SK-N-DZ (cell line): ENCODE measurements around the gene PRICKLE2.
"Not testable (repeated sequence)": the region's sequence is repeated elsewhere in the genome, so short reads cannot be mapped to it uniquely, and the experiment has no call there.

Experiments
- DNase-seq: peaks from one replicate; pipeline ENCODE4 v3.0.0-alpha.2; 2015; ENCODE audit warnings: low spot score

PRICKLE2 gene

GRCh38 chr3:64103131-64103530 is 122.1 kb downstream of the PRICKLE2 start:
- DNase-seq = no peak

- DNase-seq = no peak
Observed at GRCh38 chr3:64102147-64102546, 123.1 kb downstream of the PRICKLE2 start.

- DNase-seq = no peak
Observed at GRCh38 chr3:64099316-64099715, 126.0 kb downstream of the PRICKLE2 start.

GRCh38 chr3:64098670-64099069 is 126.6 kb downstream of the PRICKLE2 start:
- no peak for DNase-seq

GRCh38 chr3:64097920-64098319 is 127.3 kb downstream of the PRICKLE2 start:
- DNase-seq = no peak

GRCh38 chr3:64095802-64096201 is 129.5 kb downstream of the PRICKLE2 start:
- DNase-seq = no peak

- no peak for DNase-seq
Observed at GRCh38 chr3:64094713-64095079, 130.6 kb downstream of the PRICKLE2 start.

GRCh38 chr3:64093825-64094712 is 131.2 kb downstream of the PRICKLE2 start:
- DNase-seq = no peak

GRCh38 chr3:64093211-64093610 is 132.1 kb downstream of the PRICKLE2 start:
- no peak for DNase-seq

GRCh38 chr3:64091501-64091900 is 133.8 kb downstream of the PRICKLE2 start:
- DNase-seq = no peak

- not testable (repeated sequence) for DNase-seq
Observed at GRCh38 chr3:64089386-64089785, 135.9 kb downstream of the PRICKLE2 start.

- peak; percentile 17 for DNase-seq
Observed at GRCh38 chr3:64088408-64089205, 136.7 kb downstream of the PRICKLE2 start.

- no peak for DNase-seq
Observed at GRCh38 chr3:64086479-64087252, 138.6 kb downstream of the PRICKLE2 start.

- DNase-seq = no peak
Observed at GRCh38 chr3:64084640-64085039, 140.6 kb downstream of the PRICKLE2 start.

GRCh38 chr3:64083575-64083974 is 141.7 kb downstream of the PRICKLE2 start:
- no peak for DNase-seq

- no peak for DNase-seq
Observed at GRCh38 chr3:64082961-64083541, 142.2 kb downstream of the PRICKLE2 start.

- DNase-seq = no peak
Observed at GRCh38 chr3:64082411-64082810, 142.9 kb downstream of the PRICKLE2 start.

GRCh38 chr3:64081235-64081630 is 144.0 kb downstream of the PRICKLE2 start:
- no peak for DNase-seq

- DNase-seq = no peak
Observed at GRCh38 chr3:64080616-64081234, 144.5 kb downstream of the PRICKLE2 start.

GRCh38 chr3:64079369-64080150 is 145.7 kb downstream of the PRICKLE2 start:
- no peak for DNase-seq
